Smooth muscle cell (in vitro differentiated cells): ENCODE data around the gene BNIP5. TPM values are rescaled to one million over a fixed set of nuclear protein-coding genes. Genes with fewer than 3 reads are reported as not detected.

ENCODE experiments used
- DNase-seq: peaks from one replicate; lab custom pipeline; 2025; ENCODE audit not compliant: unreplicated experiment; lab: John Stamatoyannopoulos, UW
- H2AFZ ChIP-seq: fragments of 200-600 bp; sonication (generic); 2 replicates; pipeline ENCODE4 v1.6.0; 2016; ENCODE audit warnings: antibody characterized with exemption, low read depth, mild to moderate bottlenecking
- H3F3A ChIP-seq: fragments of 200-600 bp; sonication (generic); 2 replicates; pipeline ENCODE4 v1.6.0; 2017; ENCODE audit warnings: antibody characterized with exemption, low read depth
- H3K27ac ChIP-seq: fragments of 200-600 bp; sonication (generic); 2 replicates; pipeline ENCODE4 v1.5.1; 2016; ENCODE audit warnings: low read depth, mild to moderate bottlenecking
- H3K27me3 ChIP-seq: fragments of 200-600 bp; sonication (generic); 2 replicates; pipeline ENCODE4 v1.6.1; 2016; ENCODE audit warnings: low read depth, mild to moderate bottlenecking
- H3K36me3 ChIP-seq: fragments of 200-600 bp; sonication (generic); 2 replicates; pipeline ENCODE4 v1.5.1; 2016; ENCODE audit warnings: low read depth
- H3K4me1 ChIP-seq: fragments of 200-600 bp; sonication (generic); 2 replicates; pipeline ENCODE4 v1.5.1; 2016; ENCODE audit warnings: low read depth
- H3K4me2 ChIP-seq: fragments of 200-600 bp; sonication (generic); 2 replicates; pipeline ENCODE4 v1.6.0; 2016; ENCODE audit warnings: mild to moderate bottlenecking
- H3K4me3 ChIP-seq: fragments of 200-600 bp; sonication (generic); 2 replicates; pipeline ENCODE4 v1.5.1; 2016; ENCODE audit warnings: mild to moderate bottlenecking
- H3K79me2 ChIP-seq: fragments of 200-600 bp; sonication (generic); 2 replicates; pipeline ENCODE4 v1.6.0; 2016; ENCODE audit warnings: low read depth, mild to moderate bottlenecking
- H3K9ac ChIP-seq: fragments of 200-600 bp; sonication (generic); 2 replicates; pipeline ENCODE4 v1.6.0; 2016; ENCODE audit warnings: low read depth
- H3K9me3 ChIP-seq: fragments of 200-600 bp; sonication (generic); replicated peaks from 2 replicates; pipeline ENCODE4 v1.5.1; 2016; ENCODE audit warnings: low read depth
- H4K20me1 ChIP-seq: fragments of 200-600 bp; sonication (generic); 2 replicates; pipeline ENCODE4 v1.6.0; 2016; ENCODE audit warnings: low read depth
- WGBS: methylation state at CpG from one replicate; pipeline ENCODE4 v1.1.7; 2016; ENCODE audit warnings: low lambda C conversion rate; 5-methylcytosine and 5-hydroxymethylcytosine counted together
- polyA plus RNA-seq: library from polyadenylated mRNA; unstranded; fragments of >200 nt; fragmentation: Nextera tagmentation; extraction: Ambion mirVana; gene quantifications from 2 replicates; pipeline ENCODE4 v1.2.1, GENCODE V29; 2016
- total RNA-seq: library from RNA; depleted of rRNA; stranded (reverse); fragments of >200 nt; gene quantifications from 2 replicates; pipeline ENCODE4 v1.2.3, GENCODE V29; 2014
- TF ChIP-seq, protein P1 (sequence below): fragments of 200-600 bp; sonication (generic); IDR thresholded peaks from 2 replicates; pipeline ENCODE4 v1.5.1; 2017; ENCODE audit warnings: borderline replicate concordance, mild to moderate bottlenecking, antibody characterized with exemption; ENCODE audit not compliant: insufficient read depth, poor library complexity, severe bottlenecking

BNIP5 gene
- total and polyA plus RNA-seq, 2 experiments from 2014 or later, result not detected

DNA sequence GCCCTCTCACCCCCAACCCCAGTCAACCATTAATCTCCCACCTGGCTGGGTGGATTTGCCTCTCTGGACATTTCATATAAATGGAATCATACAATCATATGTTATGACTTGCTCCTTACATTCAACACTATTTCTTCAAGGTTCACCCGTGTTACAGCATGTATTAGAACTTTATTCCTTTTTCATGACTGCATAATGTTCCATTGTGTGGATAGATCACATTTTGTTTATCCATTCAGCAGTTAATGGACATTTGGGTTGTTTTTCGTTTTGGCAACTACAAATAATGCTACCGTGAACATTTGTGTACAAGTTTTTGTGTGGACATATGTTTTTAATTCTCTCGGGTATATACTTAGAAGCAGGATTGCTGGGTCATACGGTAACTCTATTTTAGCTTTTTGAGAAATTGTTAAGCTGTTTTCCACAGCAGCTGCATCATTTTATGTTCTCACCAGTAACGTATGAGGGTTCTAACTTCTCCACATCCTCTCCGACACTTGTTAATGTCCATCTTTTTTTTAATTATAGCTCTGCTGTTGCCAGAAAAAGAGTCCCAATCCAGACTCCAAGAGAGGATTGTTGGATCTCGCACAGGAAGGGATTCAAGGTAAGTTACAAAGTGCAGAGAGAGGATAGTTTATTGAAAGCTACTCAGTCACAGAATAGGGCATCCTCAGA lies 15.9 kb upstream of the BNIP5 start:
- Histone ChIP-seq H3K4me1 (no peaks in the 10 kb centered on the region), H3K79me2 (no peaks in the 10 kb centered on the region), H3F3A (peaks cover 14% of the 10 kb centered on the region), H3K27me3 (no peaks in the 10 kb centered on the region), H3K4me3 (no peak overlapping the region), H2AFZ (no peak overlapping the region), H4K20me1 (no peaks in the 10 kb centered on the region), H3K27ac (no peak overlapping the region), H3K4me2 (no peak overlapping the region), H3K9me3 (no peaks in the 10 kb centered on the region), H3K36me3 (no peaks in the 10 kb centered on the region), H3K9ac (no peak overlapping the region)
- no peak for DNase-seq
- WGBS, result 90% methylated on average over 8 of the region's 8 CpGs
- TF ChIP-seq, protein P1, sequence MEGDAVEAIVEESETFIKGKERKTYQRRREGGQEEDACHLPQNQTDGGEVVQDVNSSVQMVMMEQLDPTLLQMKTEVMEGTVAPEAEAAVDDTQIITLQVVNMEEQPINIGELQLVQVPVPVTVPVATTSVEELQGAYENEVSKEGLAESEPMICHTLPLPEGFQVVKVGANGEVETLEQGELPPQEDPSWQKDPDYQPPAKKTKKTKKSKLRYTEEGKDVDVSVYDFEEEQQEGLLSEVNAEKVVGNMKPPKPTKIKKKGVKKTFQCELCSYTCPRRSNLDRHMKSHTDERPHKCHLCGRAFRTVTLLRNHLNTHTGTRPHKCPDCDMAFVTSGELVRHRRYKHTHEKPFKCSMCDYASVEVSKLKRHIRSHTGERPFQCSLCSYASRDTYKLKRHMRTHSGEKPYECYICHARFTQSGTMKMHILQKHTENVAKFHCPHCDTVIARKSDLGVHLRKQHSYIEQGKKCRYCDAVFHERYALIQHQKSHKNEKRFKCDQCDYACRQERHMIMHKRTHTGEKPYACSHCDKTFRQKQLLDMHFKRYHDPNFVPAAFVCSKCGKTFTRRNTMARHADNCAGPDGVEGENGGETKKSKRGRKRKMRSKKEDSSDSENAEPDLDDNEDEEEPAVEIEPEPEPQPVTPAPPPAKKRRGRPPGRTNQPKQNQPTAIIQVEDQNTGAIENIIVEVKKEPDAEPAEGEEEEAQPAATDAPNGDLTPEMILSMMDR, result no peak

DNA sequence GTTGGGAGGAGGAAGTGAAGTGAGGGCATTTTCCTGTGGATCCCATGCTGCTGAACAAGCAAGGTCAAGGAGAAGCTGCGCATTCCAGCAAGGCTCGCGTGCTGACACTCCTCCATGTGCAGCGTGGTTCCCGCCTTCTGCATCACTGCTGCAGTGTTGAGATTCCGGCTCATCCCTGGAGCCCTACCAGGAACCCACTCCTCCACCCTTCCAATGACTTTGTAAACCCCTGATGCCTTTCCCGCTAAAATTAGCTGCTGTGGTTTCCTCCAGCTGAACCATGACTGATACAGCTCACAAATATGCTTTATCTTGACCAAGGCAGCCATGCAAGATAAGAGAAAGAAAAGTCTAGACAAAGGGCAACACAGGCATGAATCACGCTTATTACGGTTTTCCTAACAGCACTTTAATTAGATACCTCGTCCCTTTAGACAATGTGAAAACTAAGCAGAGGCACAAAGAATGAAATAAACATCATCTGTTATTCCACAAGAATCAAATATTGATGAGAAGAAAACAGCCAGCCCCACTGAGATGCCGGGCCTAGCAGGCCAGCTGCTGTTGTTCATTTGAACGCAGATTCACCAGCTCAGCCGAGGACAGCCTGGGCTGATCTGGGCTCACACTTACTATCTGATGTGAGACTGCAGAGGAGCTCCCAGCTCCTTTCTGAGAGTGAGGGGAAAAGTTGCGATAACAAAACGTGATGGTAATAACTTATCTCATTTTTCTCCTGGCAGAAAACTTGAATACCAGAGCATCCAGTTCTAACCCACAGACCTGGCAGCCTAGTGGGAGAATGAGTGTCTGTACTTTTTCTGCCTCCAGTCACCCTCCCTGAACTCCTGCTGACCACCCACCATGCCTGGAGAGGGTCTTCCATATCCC lies 14.2 kb upstream of the BNIP5 start:
- no peak overlapping the region for H3K4me3 ChIP-seq
- peak overlapping the region; percentile 96 for H3K9ac ChIP-seq
- no peaks in the 10 kb centered on the region for H3K9me3 ChIP-seq
- peak overlapping the region; percentile 73 for H3K4me2 ChIP-seq
- H3K27me3 ChIP-seq, result no peaks in the 10 kb centered on the region
- peaks cover 3% of the 10 kb centered on the region for H3K4me1 ChIP-seq
- H2AFZ ChIP-seq, result no peak overlapping the region
- H3K27ac ChIP-seq, result peak overlapping the region; percentile 99
- 20% methylated on average over 15 of the region's 15 CpGs for WGBS
- H3K79me2 ChIP-seq, result no peaks in the 10 kb centered on the region
- H3F3A ChIP-seq, result peaks cover 25% of the 10 kb centered on the region
- TF ChIP-seq, protein P1, result no peak
- DNase-seq, result peak; percentile 13
- H3K36me3 ChIP-seq, result no peaks in the 10 kb centered on the region
- H4K20me1 ChIP-seq, result no peaks in the 10 kb centered on the region

DNA sequence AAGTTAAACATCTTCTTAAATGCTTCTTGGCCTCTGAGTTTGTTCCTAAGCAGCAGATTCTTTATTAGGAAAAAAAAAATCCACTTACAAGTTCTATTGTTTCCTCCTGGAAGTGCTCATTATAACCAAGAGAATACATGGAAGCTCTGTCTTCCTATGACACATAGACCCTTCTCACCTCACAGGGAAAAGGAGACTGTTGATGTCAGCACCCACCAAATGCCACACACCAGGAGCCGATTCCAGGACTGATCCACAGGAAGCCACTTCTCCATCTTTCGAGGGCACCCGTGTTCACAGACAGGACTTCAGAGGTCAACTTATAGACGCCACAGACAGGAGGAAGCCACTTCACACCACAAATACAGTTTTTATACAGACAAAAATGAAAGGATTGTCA lies 13.4 kb upstream of the BNIP5 start:
- peaks cover 25% of the 10 kb centered on the region for H3F3A ChIP-seq
- DNase-seq, result no peak
- H3K36me3 ChIP-seq, result no peaks in the 10 kb centered on the region
- 60% methylated on average over 4 of the region's 4 CpGs for WGBS
- peak overlapping the region; percentile 99 for H3K27ac ChIP-seq
- H3K4me1 ChIP-seq, result peaks cover 5% of the 10 kb centered on the region
- H3K27me3 ChIP-seq, result no peaks in the 10 kb centered on the region
- no peaks in the 10 kb centered on the region for H4K20me1 ChIP-seq
- H3K9ac ChIP-seq, result peak overlapping the region; percentile 73
- TF ChIP-seq, protein P1, result no peak
- H3K9me3 ChIP-seq, result no peaks in the 10 kb centered on the region
- no peak overlapping the region for H2AFZ ChIP-seq
- no peak overlapping the region for H3K4me3 ChIP-seq
- H3K4me2 ChIP-seq, result peak overlapping the region; percentile 3
- no peaks in the 10 kb centered on the region for H3K79me2 ChIP-seq
